Skeletal muscle cell (primary cell): Measurements from ENCODE around the gene LANCL2.
"Not testable (repeated sequence)": the region's sequence is repeated elsewhere in the genome, so short reads cannot be mapped to it uniquely, and the experiment has no call there.

ENCODE experiments used
- DNase-seq: peaks from one replicate; pipeline ENCODE4 v3.0.0-alpha.2; 2010; ENCODE audit warnings: low read depth
- H3K4me3 ChIP-seq: 2 replicates; pipeline ENCODE4 v1.5.1; 2011; ENCODE audit warnings: low read depth, mild to moderate bottlenecking, control low read depth, low read length, moderate library complexity

The LANCL2 gene

GRCh38 chr7:55396233-55396785 is 31.2 kb downstream of the LANCL2 start:
- DNase-seq, result no peak
- no peak overlapping the region for H3K4me3 ChIP-seq

DNA sequence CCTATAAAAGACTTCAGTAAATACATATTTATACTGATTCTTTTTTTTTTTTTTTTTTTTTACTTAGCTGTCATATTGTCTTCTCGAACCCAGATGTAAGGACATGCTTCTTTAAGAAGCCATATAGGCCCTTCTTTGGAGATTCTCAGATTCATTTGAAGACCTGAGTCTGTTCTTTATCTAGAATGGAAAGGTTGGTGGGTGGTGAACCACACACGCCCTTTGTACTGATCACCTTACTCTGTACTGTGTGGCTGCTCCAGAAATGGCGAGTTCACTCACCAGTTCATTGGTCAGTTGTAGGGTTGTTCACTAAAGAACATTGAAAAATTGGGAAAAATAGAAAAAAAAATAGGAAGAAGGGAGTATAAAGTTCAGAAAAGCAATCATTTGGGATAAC is 32.5 kb downstream of the LANCL2 start:
- no peak for DNase-seq
- no peak overlapping the region for H3K4me3 ChIP-seq

- no peak for DNase-seq
- no peak overlapping the region for H3K4me3 ChIP-seq
These were observed 35.1 kb downstream of the LANCL2 start for GRCh38 chr7:55400191-55400590.

DNA sequence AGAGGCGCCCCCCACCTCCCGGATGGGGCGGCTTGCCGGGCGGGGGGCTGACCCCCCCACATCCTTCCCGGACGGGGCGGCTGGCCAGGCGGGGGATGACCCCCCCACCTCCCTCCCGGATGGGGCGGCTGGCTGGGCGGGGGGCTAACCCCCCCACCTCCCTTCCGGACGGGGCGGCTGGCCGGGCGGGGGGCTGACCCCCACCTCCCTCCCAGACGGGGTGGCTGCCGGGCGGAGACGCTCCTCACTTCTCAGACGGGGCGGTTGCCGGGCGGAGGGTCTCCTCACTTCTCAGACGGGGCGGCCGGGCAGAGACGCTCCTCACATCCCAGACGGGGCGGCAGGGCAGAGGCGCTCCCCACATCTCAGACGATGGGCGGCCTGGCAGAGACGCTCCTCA is 37.4 kb downstream of the LANCL2 start:
- H3K4me3 ChIP-seq, result not testable (repeated sequence)

GRCh38 chr7:55405856-55406541 is 40.9 kb downstream of the LANCL2 start:
- DNase-seq, result no peak

More for the DNA sequence above, 37.4 kb downstream of the LANCL2 start:
- not testable (repeated sequence) for DNase-seq

DNA sequence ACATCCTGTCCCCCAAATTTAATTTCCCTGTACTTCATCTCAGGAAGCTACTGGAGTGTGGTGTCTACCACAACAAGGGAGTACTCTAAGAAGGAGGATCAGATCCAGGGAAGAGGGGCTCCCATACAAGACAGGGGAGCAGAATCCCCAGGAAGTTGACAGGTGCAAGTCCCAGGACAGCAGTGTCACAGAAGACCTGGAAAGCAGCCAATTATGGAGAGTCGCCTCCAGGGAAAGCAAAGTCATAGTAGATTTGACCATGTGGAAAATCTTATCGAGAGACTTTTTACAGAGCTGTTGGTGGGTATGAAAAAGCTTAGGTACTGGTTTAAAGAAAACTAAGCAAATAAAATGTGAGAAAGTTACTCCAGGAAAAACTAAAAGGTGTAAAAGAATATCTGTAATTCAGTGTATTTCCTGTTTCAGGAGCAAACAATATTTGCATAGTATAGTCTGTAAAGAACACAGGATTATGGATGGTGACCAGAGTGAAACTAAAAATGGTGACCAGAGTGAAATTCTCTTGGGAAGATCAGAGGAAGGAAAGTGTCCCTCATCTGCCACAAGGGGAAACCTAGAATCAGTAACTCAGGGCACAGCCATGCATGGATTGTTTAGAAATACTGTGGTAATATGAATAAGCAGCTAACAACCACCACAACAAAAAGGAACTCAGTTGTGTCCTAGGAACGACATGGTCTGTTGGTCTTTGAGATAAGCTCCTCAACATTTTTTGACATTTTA is 44.5 kb downstream of the LANCL2 start:
- H3K4me3 ChIP-seq, result no peak overlapping the region
- no peak for DNase-seq

More at GRCh38 chr7:55405856-55406541, 40.9 kb downstream of the LANCL2 start:
- H3K4me3 ChIP-seq, result no peak overlapping the region

DNA sequence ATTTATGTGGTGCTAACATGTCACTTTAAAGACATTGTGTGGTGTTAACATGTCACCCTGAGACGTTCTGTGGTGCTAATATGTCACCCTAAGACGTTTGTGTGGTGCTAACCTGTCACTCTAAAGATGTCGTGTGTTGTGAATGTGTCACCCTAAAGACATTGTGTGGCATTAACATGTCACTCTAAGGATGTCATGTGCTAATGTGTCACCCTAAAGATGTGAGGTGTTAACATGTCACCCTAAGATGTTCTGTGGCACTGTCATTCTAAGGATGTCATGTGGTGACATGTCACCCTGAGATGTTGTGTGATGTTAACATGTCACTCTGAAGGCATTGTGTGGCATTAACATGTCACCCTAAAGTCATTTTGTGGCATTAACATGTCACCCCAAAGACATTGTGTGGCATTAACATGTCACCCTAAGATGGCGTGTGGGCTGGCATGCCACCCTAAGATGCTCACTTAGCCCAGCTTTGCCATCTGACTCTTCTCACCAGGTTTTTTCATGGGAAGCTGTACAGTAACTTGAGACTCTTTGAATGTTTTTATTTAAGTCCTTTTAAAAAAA is 45.6 kb downstream of the LANCL2 start:
- no peak overlapping the region for H3K4me3 ChIP-seq
- no peak for DNase-seq

- no peak for DNase-seq
- H3K4me3 ChIP-seq, result no peak overlapping the region
These were observed 46.7 kb downstream of the LANCL2 start for GRCh38 chr7:55411844-55412243.

GRCh38 chr7:55413442-55413841 is 48.3 kb downstream of the LANCL2 start:
- DNase-seq, result no peak
- H3K4me3 ChIP-seq, result no peak overlapping the region

- H3K4me3 ChIP-seq, result no peak overlapping the region
- no peak for DNase-seq
These were observed 50.1 kb downstream of the LANCL2 start for GRCh38 chr7:55415173-55415778.

DNA sequence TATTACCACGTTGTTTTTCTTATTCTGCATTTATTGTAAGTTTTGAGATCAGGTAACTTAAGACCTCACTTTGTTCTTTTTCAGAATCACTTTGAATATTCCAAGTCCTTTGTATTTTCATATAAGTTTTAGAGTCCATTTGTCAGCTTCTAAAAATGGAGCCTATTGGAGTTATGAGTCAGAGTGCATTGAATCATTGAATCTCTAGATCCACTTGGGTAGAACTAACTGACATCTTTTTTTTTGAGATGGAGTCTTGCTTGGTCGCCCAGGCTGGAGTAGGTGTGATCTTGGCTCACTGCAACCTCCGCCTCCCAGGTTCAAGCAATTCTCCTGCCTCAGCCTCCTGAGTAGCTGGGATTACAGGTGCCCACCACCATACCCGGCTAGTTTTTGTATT is 52.3 kb downstream of the LANCL2 start:
- not testable (repeated sequence) for H3K4me3 ChIP-seq, DNase-seq

DNA sequence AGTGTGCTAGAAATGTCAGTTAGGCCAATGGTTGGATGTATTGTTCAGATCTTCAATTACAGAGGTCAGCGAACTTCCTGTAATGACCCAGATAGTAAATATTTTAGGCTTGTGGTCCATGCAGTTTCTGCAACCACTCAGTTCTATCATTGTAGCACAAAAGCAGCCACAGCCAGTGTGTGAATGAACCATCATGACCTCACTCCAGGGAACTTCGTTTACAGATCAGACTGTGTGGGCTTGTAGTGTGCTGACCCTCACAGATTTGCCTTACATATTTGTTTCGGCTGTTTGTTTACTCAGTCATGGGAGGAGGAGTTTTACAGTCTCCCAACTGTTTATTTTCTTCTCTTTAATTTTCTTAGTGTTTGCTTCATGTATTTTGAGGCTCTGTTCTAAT is 55.4 kb downstream of the LANCL2 start:
- DNase-seq, result no peak
- no peak overlapping the region for H3K4me3 ChIP-seq

DNA sequence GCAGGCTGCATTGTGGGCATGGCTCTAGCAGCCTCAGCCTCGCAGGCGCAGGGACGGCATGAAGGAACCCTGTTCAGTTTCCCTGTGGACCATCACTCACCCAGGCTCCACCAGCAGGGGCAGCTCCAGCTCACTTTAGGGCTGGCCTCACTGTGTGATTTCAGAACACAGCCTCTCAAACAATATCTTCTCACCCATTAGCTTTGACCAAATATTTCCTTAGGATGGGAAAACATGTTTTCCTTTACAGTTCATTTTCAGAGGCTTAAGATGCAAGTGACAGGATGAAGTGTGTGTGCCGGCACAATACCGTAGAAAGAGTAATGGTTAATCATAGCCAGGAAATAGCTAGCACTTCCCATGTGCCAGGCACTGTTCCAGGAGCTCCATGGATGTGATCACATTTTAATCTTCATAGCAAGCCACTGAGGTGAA is 58.2 kb downstream of the LANCL2 start:
- DNase-seq, result no peak

GRCh38 chr7:55423891-55424290 is 58.8 kb downstream of the LANCL2 start:
- no peak for DNase-seq
- no peak overlapping the region for H3K4me3 ChIP-seq

More for the DNA sequence above, 58.2 kb downstream of the LANCL2 start:
- H3K4me3 ChIP-seq, result no peak overlapping the region

GRCh38 chr7:55425141-55425752 is 60.1 kb downstream of the LANCL2 start:
- DNase-seq, result no peak
- no peak overlapping the region for H3K4me3 ChIP-seq

GRCh38 chr7:55426676-55427075 is 61.5 kb downstream of the LANCL2 start:
- no peak for DNase-seq

GRCh38 chr7:55427342-55427741 is 62.2 kb downstream of the LANCL2 start:
- no peak overlapping the region for H3K4me3 ChIP-seq
- no peak for DNase-seq

More at GRCh38 chr7:55426676-55427075, 61.5 kb downstream of the LANCL2 start:
- no peak overlapping the region for H3K4me3 ChIP-seq

DNA sequence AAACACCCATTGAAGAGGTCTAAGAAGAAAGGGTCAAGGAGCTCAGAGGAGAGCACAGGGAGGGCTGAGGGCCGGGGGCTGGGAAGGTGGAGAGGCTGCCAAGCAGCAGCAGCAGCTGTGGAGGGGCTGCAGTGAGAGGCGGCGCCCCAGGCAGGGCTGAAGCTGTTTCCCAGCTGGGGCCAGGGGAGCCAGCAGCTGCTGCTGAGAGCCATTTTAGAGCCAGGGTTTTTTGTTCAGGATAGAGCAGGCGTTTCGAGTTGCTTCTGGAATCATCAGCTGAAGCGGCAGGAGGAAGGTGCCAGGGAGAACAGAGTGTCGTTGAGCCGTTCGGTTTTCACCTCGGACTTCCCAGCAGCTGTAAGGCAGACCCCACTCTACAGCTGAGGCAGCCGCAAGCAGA is 62.7 kb downstream of the LANCL2 start:
- DNase-seq, result no peak
- H3K4me3 ChIP-seq, result no peak overlapping the region

DNA sequence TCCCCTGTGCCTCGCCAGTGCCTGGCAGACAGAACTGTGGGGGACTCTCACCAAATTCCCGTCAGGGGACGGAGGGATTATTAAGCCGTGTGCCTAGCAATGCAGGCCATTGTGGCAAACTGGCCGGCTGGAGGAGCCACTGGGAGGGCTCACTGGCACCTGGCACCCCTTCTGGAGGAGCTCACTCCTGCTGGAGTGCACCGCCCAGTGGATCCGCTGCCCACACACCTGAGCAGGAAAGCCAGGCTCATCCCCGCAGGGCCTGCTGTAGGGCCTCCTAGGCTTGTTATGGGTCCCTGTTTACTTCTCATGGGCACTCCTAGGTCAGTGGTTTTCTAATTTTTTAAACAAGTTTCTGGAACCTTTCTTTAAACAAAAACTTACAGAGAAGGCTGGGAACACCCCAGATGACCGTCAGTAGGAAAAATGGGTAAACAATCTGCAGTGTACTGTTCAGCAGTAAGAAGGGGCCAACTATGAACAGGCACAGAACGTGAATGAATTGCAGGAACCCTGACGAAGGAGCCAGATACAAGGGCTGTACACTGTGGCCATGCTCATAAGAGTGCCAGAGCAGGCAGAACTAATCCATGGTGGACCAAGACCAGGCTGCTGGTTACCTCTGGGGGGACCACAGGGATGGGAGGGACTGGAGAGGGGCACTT is 64.8 kb downstream of the LANCL2 start:
- H3K4me3 ChIP-seq, result no peak overlapping the region
- no peak for DNase-seq
